ENCODE measurements around the gene CCDC195.
"Not testable (repeated sequence)": the region's sequence is repeated elsewhere in the genome, so short reads cannot be mapped to it uniquely, and the experiment has no call there.

CCDC195 gene

GRCh38 chr2:224689539-224689938 is 26.6 kb downstream of the CCDC195 start:
- no peak for DNase-seq

- no peak for DNase-seq
These were observed 27.2 kb downstream of the CCDC195 start for GRCh38 chr2:224688997-224689396.

DNA sequence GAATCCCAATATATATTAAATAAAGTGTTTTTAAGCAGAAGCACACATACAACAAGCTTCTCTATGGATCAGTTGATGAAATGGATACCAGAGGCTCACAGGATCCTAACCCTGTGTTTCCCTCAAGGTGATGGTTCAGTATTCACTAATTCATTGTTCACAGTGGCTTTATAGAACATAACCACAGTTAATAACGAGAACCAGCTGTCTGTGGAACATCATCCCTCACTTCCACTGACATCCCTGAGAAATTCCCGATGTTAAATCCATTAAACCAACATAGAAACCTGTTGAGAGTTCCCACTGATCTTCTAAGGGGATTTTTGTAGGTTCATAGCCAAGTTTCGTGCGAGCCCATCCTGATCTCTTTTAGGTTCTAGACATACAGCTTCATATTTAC is 29.0 kb downstream of the CCDC195 start:
- no peak for DNase-seq

DNA sequence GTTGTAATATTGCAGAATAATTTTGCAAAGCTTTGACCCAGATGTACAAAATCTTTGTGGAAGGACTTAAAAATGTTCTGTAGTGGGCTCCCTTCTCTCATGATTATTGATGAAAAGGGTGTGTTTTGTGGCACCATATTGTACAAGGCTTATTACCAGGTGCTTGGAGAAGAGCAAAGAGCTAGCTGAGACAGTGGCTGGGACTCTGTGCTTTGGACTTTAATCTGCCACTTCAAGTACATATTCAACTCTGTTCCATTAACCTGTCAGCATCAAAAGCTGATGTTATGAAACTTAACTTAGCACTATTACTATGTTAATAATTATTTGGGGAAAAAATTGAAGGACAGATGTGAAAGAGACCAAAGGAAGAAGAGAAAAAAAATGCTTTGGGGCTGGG is 31.0 kb downstream of the CCDC195 start:
- DNase-seq = no peak

DNA sequence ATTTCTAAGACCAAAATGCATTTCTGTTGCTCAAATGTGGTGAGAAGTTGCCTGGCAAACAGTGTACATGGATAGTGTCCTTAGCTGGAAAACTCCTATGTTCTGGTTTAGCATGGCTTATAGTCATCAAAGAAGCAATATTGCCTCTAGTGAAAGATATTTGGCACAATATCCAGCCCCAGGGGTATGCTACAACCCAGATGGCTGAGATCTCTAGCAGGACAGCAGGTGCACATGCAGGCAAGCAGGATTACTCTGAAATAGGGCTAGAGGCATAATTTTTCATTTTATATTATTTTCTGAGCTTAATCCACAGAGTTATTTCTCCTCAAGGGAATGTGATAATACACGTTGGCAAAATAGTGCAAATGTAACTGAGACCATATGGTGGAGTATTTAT is 34.0 kb downstream of the CCDC195 start:
- DNase-seq = no peak

GRCh38 chr2:224671731-224672130 is 44.4 kb downstream of the CCDC195 start:
- no peak for DNase-seq

DNA sequence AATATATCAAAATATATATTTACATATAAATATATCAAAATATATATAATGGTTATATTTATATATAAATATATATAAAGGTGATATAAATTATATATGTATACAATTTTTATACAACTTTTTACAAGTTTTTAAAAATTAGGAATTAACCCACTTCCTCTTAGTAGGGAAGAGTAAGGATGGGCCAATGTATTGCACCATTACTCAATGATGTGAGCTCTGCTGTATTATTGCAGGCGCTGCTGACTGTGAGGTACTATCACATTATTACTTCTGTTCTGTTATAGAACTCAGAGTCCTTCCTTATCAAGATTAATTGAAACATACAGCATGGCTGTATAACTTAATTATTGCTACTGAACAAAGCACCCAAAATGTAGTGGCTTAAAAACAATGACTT is 46.0 kb downstream of the CCDC195 start:
- DNase-seq = no peak

DNA sequence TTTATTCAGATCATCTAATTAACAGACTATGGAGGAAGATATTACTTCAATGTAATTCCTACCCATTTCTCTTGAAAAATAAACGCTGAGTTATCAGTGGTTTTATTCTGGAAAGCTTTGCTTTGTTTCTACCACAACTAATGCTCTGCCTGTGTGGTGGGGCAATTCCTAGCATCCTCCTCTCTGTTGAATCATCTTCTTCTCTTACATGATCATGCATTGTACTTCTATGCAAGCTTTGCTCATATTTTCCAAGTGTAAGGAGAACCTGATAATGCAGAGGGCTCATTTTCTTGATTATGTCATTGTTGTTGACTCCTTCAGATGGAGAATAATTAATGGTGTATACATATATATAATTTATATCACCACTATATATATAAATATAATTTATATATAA is 46.7 kb downstream of the CCDC195 start:
- no peak for DNase-seq

GRCh38 chr2:224668123-224668909 is 47.8 kb downstream of the CCDC195 start:
- DNase-seq = no peak

DNA sequence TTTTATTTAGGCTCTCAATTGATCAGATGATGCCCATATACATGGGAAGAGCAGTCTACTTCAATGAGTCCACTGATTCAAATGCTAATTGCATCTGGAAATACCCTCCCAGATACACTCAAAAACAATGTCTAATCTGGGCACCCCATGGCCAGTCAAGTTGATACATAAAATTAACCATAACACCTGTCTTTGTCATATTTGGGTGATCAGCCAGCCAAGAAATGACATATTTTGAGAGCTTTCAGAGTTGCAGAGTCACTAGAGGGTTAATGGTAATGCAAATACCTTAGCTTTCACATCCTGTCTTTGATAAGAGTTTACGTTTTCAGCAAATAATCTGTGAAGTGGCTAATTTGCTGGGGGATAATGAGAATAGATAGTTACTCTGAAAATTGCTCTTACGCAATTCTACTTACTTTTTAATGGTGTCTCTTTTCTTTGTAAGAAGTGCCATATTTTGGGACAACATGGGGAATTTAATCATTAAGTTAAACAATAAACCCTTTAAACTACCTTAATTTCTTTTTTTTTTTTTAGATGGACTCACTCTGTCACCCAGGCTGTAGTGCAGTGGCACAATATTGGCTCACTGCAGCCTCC is 49.1 kb downstream of the CCDC195 start:
- no peak for DNase-seq

DNA sequence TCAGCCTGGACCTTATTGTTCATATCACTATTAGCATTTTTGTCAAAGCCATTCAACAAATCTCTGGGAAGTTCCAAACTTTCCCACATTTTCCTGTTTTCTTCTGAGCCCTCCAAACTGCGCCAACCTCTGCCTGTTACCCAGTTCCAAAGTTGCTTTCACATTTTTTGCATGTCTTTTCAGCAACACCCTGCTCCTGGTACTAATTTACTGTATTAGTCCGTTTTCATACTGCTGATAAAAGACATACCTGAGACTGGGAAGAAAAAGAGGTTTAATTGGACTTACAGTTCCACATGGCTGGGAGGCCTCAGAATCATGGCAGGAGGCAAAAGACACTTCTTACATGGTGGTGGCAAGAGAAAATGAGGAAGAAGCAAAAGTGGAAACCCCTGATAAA is 52.8 kb downstream of the CCDC195 start:
- not testable (repeated sequence) for DNase-seq

- DNase-seq = not testable (repeated sequence)
These were observed 54.5 kb downstream of the CCDC195 start for GRCh38 chr2:224661708-224662107.

- no peak for DNase-seq
These were observed 56.5 kb downstream of the CCDC195 start for GRCh38 chr2:224659714-224660113.

DNA sequence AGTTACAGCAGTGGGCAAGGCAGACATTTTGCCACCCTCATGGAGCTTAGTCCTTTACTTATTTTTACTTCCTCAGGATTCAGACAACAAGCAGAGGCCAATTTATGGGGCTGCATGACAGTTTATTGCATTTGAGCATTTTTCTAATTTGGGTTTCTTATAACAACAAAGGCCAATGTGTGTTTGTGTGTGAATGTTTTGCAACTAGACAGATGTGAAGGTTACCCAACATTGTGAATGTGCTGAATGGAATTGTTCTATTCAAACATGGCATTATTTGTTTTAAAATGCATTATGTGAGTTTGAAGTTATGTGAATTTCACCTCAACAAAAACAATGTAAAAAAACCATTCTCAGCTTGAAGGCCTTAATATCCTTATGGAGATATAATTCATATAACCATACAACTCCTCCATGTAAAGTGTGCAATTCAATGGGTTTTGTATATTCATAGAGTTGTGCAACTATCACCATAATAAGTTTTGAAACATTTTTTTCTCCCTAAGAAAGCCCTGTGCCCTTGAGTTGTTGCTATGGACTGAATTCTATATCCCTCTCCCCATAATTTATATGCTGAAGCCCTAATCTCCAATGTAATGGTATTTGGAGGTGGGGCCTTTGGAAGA is 57.3 kb downstream of the CCDC195 start:
- DNase-seq = no peak

DNA sequence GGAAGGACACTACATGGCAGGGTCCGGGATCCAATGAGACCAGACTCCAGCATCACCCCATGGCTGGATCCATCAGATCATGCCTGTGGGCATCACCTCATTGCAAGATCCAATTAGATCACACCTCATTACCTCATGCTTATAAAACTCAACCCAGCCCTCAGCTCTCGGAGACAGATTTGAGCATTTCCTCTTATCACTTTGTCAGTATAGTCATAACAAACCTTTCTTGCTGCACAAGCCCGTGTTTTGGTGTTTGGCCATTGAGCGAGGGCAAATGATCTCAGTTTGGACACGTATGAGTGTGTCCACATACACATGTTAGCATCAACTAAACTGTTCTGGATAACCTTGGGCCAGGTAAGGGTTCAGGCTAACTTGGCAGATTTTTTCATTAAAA is 58.8 kb downstream of the CCDC195 start:
- DNase-seq = no peak

- DNase-seq = no peak
These were observed 61.1 kb downstream of the CCDC195 start for GRCh38 chr2:224655006-224655537.
